NOMO-1 treated with dmso at 0.1 percent for 144 hours (cell line): ENCODE data around the gene KRTAP19-8.

Experiments used
- DNase-seq: peaks from one replicate; lab custom pipeline; 2025; ENCODE audit not compliant: unreplicated experiment; lab: John Stamatoyannopoulos, UW

The KRTAP19-8 gene, protein sequence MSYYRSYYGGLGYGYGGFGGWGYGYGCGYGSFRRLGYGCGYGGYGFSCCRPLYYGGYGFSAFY

DNA sequence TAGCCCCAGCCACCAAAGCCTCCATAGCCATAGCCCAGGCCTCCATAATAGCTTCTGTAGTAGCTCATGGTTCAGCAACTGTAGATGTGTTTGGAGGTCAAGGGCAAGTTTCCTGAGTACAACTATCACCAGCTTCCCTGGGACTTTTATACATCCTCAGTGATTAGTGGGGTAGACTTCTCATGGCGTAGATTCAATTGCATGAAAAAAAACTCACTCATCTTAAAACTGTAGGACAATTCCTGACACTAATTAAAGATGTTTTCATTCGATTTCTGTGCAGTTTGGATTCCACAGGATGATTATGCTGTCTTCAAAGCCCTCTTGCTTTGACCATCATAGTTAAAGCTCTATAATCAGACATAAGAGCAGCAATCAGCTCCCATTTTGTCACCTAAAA lies at the start of gene KRTAP19-8:
Gene KRTAP19-8, minus strand, starts transcription at position 101 of the 400 bp plus-strand sequence. Its CDS starts 33 bp downstream, at position 68.
- no peak for DNase-seq

DNA sequence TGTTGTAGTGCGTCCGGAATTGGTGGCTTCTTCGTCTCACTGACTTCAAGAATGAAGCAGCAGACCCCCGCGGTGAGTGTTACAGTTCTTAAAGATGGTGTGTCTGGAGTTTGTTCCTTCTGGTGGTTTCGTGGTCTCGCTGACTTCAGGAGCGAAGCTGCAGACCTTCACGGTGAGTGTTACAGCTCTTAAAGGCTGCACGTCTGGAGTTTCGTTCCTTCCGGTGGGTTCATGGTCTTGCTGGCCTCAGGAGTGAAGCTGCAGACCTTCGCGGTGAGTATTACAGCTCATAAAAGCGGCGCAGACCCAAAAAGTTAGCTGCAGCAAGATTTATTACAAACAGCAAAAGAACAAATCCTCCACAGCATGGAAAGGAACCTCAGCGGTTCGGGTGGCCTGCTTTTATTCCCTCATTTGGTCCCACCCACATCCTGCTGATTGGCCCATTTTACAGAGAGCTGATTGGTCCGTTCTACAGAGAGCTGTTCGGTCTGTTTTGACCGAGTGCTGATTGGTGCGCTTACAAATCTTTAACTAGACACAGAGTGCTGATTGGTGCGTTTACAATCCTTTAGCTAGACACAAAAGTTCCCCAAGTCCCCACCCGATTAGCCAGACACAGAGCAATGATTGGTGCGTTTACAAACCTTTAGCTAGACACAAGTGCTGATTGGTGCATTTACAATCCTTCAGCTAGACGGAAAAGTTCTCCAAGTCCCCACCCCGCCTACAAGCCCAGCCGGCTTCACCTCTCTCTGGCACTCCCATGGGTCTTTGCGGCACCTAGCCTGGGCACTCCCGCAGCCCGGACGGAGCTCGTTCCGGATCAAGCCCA lies 49.6 kb upstream of the KRTAP19-8 start:
- no peak for DNase-seq

DNA sequence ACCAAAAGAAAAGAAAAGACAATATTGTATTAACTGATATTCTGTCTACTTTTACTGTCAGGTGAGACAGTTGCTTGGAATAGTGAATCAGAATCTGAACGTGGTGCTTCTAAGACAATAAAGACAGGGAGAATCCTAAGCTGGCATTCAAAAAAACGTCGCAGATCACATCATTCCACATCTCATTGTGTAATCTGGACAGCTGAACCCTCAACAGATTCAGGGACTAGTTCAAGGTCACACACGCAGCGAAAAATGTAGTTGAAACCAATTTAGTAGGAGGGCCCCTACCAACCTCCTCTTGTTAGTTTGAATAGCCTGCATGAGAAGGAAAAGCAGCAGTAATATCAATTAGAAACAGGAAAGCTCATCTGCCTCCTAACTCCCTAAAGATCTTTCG lies 46.4 kb upstream of the KRTAP19-8 start:
- no peak for DNase-seq

DNA sequence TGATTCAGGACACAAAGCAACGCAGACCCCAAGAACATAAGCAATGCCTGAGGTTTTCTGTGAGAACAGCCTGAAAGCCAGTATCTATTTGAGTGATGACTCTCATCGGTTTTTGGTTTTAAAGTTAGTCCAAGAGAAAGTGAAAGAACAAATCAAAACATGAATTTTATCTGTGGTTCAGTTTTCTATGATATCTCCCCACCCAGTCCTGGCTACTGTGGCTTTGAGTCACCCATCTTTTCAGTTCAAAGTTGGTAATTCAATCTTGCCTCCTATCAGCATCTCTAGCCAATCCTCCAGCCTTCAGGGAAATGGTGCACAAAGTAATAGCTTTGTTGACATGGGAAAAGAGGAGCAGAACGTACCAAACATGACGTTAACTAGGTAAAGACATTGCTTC lies 40.5 kb upstream of the KRTAP19-8 start:
- DNase-seq = no peak

DNA sequence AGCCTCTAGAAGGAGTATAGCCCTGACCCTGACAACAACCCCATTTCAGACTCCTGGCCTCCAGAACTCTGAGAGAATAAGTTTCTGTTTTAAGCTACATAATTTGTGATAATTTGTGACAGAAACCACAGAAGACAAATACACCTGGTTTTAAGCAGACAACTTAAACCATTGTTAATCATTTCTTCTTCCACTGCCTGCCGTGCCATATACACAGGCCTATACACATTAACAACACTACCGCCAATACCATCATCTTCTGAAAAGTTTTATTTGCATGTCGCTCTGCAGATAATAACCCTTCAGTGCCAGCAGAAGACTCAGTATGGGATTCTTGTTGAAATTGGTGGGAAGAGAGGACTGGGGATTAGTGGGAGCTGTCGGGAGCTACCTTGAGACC lies 39.9 kb upstream of the KRTAP19-8 start:
- no peak for DNase-seq

DNA sequence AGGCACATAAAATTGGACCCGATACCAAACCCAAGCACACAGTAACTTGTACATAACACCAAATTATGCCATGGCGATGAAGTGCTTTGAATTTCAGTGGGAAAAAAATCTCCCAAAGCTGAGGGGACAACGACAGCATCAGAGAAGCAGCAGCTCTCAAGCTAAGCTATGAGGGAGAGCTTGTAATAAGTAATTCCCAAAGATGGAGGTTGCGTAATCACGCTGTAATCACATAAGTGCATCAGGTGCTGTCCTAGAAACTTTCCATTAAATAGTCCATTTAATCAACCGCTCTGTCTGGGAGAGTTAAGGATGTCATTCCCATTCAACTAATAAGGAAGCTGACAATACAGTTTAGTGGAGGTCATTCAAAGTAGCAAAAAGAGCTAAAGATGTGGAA lies 37.6 kb upstream of the KRTAP19-8 start:
- no peak for DNase-seq

DNA sequence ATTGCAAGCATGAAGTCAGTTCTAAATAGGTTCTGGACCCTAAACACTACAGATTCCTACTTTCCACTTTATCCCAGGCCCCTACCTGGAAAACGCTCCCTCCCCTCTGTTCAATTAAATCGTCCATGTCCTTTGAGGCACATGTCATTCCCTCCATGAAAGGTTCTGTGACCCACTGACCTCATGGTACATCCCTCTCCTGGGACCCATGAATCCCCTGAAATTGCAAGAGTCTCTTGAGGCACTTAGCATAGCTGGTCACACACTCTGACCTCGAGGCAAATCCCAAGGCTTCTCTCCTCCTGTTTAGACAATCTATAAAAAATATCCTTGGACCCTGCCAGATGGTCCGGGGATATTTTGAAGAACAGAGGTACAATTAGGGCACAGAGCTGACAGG lies 34.3 kb upstream of the KRTAP19-8 start:
- DNase-seq = no peak

DNA sequence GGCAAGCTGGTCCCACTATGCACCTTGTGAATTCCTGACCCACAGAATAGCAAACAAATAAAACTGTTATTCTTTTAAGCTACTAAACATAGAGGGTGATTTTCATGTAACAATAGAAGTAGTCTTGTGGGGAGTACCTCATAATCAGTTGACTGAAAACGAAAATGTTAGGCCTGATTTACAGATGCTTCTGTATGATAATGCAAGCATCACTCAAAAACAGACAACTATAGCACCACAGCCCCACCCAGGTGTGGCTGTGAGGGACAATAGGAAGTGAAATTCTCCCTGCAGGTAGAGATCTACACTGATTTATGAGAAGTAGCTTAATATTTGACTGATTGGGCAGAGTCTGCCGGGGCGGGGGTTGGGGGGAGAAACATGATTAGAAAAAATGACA lies 26.5 kb upstream of the KRTAP19-8 start:
- DNase-seq = no peak

DNA sequence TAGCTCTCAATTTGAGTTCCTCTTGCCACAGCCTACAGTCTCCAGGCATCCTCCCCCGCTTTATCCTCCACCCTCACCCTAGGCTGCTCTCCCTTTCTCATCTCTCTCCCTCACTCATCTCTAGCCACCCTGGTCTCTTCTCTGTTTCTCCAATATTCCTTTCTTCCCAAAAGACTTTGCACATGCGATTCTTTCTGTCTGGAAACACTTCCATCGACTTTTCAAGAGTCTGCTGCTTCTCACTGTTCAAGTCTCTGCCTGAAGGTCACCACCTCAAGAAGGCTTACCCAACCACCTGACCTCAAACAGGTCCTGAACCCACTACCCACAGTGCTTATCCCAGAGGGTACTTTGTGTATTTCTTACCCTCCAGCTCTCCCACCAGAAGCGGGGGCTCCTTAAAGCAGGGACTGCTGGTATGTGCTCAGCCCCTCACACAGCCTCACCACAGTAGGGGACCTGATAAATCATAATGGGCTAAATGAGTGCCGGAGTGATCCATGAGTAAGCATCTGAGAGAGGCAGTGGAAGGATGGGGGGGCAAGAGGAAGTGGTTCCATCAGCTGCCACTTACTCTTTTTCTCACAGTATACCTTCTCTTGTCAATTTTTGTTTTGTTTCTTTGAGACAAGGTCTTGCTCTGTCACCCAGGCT lies 14.3 kb upstream of the KRTAP19-8 start:
- DNase-seq = no peak

DNA sequence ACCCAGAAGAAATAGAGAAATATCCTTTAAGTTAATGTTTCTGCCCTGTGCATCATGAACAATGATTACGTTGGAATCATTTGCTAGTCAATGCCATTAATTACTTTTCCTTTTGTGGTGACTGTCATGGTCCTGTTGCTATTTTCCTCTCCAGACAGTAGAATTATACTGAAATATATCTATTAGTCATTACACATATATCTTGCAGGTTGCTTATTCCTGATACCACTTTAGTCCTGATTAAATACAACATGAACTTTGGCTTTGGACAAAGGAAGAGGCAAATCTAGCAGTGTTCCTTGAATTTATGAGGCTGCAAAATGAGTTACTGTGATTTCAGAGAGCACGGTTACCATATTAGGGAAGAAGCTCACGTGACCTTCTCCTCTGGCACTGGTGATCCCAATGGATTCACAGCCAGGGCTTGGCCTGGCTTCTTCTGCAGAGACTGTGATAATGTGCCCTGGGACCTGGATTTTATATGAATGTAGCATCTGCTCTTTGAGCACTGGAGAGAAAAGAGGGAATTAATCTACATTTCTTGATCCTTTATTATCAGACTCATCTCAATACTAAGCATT lies 12.4 kb upstream of the KRTAP19-8 start:
- no peak for DNase-seq

DNA sequence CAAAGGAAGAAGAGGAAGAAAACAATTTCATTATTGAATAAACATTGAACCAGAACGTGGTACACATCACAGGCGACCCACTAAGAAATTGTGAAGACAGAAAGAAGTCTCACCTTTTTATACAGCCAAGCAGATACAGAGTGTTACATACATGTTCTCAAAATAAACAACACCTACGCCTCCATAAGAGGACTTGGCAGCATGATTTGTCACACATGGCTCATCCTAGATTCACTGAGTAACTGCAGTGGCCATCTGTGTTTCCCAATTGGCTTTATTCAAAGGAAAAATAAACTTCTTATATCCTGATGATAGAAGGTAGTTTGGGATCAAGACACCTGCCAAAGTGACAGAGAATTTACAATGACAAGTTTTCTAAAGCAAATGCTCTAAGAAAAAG lies 7.6 kb upstream of the KRTAP19-8 start:
- DNase-seq = no peak

DNA sequence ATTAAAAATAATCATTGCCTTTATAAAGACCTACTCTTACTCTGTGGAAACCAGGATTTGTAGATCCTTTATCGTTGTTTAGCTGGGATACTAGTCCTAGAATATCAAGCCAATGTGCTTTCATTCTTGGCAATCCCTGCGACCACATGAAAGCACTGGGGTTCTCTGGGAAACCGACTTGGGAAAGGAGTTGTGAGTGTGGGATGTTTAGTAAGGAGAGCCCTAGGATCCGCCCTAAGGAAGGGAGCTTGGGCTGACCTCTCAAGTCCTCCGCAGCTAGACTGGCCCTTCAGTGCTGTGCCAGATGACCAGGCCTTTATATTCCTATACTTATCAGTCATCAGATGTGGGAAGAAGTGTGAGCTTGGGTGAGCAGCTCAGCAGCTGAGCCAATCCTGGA lies 5.2 kb upstream of the KRTAP19-8 start:
- DNase-seq = no peak

DNA sequence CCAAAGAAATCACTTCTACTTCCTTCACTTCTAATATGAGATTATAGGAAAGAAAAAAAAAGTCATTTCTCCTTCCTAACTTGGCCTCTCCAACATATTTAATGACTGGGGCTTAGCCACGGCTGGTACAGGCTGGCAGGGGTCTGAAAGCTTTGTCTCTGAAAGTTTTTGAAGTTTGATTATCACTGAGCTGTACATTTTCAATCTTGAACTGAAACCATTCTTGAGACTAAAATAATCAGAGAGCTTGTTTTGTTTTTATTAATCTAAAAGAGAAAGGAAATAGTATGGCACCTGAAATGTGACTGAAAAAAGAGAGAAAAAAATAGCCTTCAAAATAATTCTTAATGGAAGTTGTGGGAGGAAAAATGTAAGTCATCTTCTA lies 3.8 kb upstream of the KRTAP19-8 start:
- DNase-seq = no peak

DNA sequence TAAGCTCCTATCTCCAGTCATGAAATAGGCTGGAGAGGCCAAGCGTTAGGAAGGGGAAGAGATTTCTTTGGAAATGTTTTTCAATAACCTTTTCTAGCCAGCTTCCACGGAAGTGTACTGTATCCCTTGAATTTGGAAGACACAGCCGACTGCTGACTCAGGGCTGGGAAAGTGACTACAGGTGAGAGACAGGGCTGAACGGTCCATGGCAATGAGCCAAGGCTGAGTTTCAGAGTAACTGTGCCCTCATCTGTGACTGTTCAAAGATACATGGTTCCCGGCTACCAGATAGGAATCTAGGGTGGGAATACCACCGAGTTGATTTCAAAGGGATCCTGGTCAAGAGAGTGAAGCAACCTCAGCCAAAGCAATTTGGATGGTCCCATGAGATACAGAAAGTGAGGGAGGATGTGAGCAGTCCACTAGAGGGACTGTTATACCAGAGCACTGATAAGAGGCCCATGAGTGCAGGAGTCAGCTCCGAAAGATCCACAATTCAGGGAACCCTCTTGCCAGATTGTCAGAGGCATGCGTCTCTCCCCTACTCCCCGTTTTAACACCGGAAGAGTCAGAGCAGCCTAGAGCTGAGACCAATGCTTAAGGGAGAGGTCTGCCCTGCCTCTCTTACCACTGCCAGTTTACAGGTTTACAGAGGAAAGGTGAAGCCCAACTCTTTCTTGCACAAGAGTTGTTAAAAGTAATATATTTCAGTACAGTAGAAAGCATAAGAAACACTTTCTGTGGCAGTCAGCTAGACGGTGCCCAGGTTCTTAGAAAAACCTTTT lies 3.2 kb upstream of the KRTAP19-8 start:
- DNase-seq = no peak

DNA sequence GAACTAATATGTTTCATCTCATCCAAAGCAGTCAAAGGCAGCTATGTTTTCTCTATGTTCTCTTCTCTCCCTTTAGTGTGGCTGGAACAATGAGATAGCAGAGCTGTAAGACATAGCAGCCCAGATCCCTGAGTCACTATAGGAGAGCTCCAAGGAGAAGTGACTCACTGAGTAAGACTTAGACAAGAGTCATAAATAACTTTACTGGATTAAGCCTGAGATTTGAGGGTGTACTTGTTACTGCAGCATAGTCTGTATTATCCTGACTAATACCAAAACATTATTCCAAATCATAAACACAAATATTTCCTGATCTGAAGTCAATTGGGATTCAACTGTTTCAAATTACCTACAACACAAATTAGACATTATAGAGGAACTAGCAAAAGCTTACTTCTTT lies 3.9 kb downstream of the KRTAP19-8 start:
- DNase-seq = no peak

DNA sequence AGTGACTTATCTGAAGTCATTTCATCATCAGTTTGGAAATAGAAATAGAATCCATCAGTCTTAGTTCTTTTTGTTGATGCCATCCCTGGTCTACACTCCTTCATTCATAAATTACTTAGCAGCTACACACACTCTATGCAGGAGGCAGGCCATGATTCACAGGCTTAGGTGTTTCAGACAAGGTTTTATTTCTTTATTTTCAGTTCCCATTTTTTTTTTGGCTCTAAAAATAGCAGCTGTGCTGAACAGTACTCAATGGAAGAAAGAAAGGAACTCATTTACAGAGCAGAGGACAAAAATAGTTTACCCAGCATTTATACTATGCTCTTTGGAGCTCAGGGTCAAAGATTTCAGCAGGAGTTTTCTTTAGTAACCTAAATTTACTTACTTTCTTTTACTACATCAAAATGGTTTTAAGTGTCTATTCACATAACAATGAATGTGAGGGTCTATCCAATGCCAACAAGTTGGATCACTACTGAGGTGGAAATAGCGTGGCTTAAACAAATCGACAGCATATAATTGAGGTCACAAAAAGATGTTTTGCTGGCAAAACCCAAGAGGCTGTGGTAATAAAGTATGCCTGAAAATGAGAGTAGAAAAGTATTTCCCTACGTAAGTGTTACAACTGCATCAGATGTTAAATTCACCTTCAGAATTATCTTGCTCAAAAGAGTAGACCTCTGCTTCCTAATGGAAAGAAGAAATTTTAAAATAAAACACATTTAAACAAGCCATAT lies 7.7 kb downstream of the KRTAP19-8 start:
- DNase-seq = no peak

DNA sequence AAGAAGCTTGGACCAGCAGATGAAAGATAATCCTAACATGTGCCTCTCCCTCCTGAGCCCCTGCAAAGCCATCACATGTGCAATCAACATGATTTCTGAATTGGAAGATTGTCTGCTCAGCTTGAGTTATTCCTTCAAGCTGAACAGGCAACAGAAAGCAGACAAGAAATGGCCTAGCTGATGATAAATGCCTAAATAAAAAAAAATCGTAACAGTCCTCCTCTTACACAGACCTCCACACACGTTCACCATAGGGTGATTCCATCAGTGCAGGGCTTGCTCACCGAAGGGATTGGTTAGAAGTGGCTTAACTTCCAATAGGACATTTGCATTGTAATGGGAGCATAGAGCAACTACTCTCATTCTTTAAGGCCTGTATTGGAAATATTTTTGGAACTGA lies 14.6 kb downstream of the KRTAP19-8 start:
- no peak for DNase-seq

DNA sequence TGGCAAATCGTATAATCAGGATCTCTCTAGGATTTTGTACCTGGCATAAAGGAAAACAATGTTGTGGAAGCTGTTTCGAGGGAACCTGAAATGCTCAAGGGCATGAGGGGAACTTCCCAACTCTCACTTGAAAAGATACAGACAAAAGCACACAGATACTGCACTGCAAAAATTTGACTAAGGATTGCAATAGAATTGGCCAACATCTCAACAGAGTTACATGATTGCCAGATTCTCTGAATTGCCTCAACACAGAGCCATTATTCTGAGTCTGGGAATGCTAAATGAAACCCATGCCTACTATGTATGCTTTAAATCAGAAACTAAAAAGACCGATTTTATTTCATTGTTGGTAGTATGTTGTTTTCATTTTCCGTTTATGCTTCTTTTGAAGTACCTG lies 16.0 kb downstream of the KRTAP19-8 start:
- no peak for DNase-seq

DNA sequence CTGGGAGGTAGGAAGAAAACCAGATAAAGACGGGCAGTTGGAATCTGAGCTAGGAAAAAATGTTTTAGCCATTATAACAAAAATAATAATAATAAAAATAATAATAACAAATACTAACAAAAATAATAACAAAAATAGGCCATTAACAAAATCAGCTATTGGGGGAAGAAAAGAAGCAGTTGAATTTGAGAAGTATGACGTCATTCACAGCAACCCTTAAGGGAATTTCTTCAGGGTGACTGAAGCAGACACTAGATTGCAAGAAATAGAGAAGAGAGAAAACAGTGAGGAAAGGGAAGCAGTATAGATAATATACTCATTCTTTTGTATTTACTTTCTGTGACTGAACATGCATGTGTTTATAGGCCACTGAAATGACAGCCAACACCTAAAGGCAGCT lies 20.0 kb downstream of the KRTAP19-8 start:
- DNase-seq = no peak

DNA sequence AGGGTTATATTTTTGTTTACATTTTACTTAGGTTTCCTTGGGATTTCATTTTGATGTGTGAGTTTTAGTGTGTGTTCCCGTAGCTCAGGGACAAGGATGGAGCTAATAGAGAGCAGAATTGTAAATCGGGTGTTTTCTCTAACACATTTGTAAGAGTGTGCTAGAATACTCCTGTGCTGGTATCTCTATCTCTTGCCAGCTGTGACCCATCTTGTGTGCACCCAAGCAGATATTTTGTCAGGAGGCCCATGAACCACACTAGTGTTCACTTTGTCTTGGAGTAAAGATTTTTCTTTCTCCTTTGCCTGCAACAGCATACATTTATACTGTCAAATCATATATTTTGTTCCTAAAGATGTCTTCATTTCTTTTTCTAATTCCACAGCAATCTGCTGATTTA lies 23.4 kb downstream of the KRTAP19-8 start:
- no peak for DNase-seq
